Prostate gland (tissue), 2 donors: ENCODE results near the gene GFER. TPM values are rescaled to one million over a fixed set of nuclear protein-coding genes. Genes with fewer than 3 reads are reported as not detected.

Source experiments
- DNase-seq: peaks from one replicate; pipeline ENCODE4 v3.0.0-alpha.2; 2019; ENCODE audit warnings: low spot score
- H3K27ac ChIP-seq, 2 donors: fragments of 200-600 bp; sonication (generic); 2 replicates each; pipeline ENCODE4 v1.5.1; 2017 to 2019
- H3K27me3 ChIP-seq: fragments of 200-600 bp; sonication (generic); replicated peaks from 2 replicates; pipeline ENCODE4 v1.5.1; 2019; ENCODE audit not compliant: insufficient read depth
- H3K36me3 ChIP-seq, 2 donors: fragments of 200-600 bp; sonication (generic); 1 replicate in 1 of 2; 2 replicates in 1 of 2; pipeline versions ENCODE4 v1.5.1 to v1.8.1; 2017 to 2019
- H3K4me1 ChIP-seq: fragments of 200-600 bp; sonication (generic); replicated peaks from 2 replicates; pipeline ENCODE4 v1.5.1; 2019
- H3K4me3 ChIP-seq, 2 donors: fragments of 200-600 bp; sonication (generic); 2 replicates each; pipeline ENCODE4 v1.5.1; 2017 to 2019
- H3K9me3 ChIP-seq: fragments of 200-600 bp; sonication (generic); 2 replicates; pipeline ENCODE4 v1.5.1; 2017
- CTCF ChIP-seq, 4 experiments: fragments of 200-600 bp in 2 of 4; fragments of 450-650 bp in 2 of 4; sonication (generic) in 2 of 4; IDR thresholded peaks; 1 replicate in 3 of 4; 2 replicates in 1 of 4; pipeline ENCODE4 v1.5.1; 2016 to 2019; ENCODE audit warnings: antibody characterized with exemption in 4 of 4, mild to moderate bottlenecking in 2 of 4, moderate library complexity in 2 of 4
- POLR2A ChIP-seq: fragments of 450-650 bp; IDR thresholded peaks from one replicate; pipeline ENCODE4 v1.6.1; 2016; ENCODE audit warnings: antibody characterized with exemption, mild to moderate bottlenecking
- POLR2AphosphoS5 ChIP-seq: sonication (generic); formaldehyde crosslinking; IDR thresholded peaks from one replicate; pipeline ENCODE4 v1.6.1; 2017; ENCODE audit warnings: antibody characterized with exemption
- whole genome bisulfite sequencing: methylation state at CpG from one replicate; pipeline ENCODE4 v1.1.5; 2018; 5-methylcytosine and 5-hydroxymethylcytosine counted together
- intact Hi-C: fragments of 100-400 bp; cut with DNase I; formaldehyde crosslinking; loops from one replicate; pipeline ENCODE4 v1.14.2; 2022
- total RNA-seq, 2 donors: library from RNA; depleted of rRNA; stranded (reverse); fragments of >200 nt; gene quantifications; one replicate each; pipeline ENCODE4 v1.1.0, GENCODE V29; 2016

The GFER gene
- total RNA-seq, 2 donors from 2014 or later, result 21.1 to 26.6 TPM

- no peaks in the 10 kb centered on the region for H3K27me3 ChIP-seq
- H3K4me1 ChIP-seq, result peaks cover 6% of the 10 kb centered on the region
- H3K4me3 ChIP-seq, result no peak overlapping the region
- intact Hi-C loops, result no loop called here
- peaks cover 11 to 13% of the 10 kb centered on the region in 2 donors for H3K36me3 ChIP-seq
- 92% methylated on average over 34 of the region's 42 CpGs for WGBS
- H3K27ac ChIP-seq, result no peak overlapping the region
- DNase-seq, result no peak
- no peaks in the 10 kb centered on the region for H3K9me3 ChIP-seq
- TF ChIP-seq CTCF (IDR thresholded peaks at IDR 0.05) (no peak), POLR2A (no peak), POLR2AphosphoS5 (no peak)
Observed at GRCh38 chr16:1974157-1975070, 9.6 kb upstream of the GFER start.

- 90% methylated on average over 33 of the region's 33 CpGs for WGBS
- H3K27ac ChIP-seq, result no peak overlapping the region
- intact Hi-C loops, result no loop called here
- H3K4me1 ChIP-seq, result peaks cover 6% of the 10 kb centered on the region
- TF ChIP-seq POLR2AphosphoS5, result no peak
- no peak for TF ChIP-seq POLR2A
- no peak for TF ChIP-seq CTCF (IDR thresholded peaks at IDR 0.05)
- H3K9me3 ChIP-seq, result no peaks in the 10 kb centered on the region
- no peak overlapping the region for H3K4me3 ChIP-seq
- DNase-seq, result no peak
- H3K36me3 ChIP-seq, result peaks cover 11 to 13% of the 10 kb centered on the region in 2 donors
- no peaks in the 10 kb centered on the region for H3K27me3 ChIP-seq
Observed at GRCh38 chr16:1975432-1976215, 8.4 kb upstream of the GFER start.

- Histone ChIP-seq H3K4me1 (peaks cover 6% of the 10 kb centered on the region), H3K27me3 (no peaks in the 10 kb centered on the region), H3K27ac (no peak overlapping the region), H3K9me3 (no peaks in the 10 kb centered on the region), H3K36me3 (peaks cover 11 to 13% of the 10 kb centered on the region in 2 donors), H3K4me3 (no peak overlapping the region)
- WGBS, result 96% methylated on average over 4 of the region's 8 CpGs
- intact Hi-C loops, result no loop called here
- no peak for DNase-seq
- TF ChIP-seq POLR2AphosphoS5, result no peak
Observed at GRCh38 chr16:1976216-1976520, 7.8 kb upstream of the GFER start.

- H3K27ac ChIP-seq, result peak overlapping the region in 1 of 2 donors; percentile 77
- 90% methylated on average over 33 of the region's 33 CpGs for whole genome bisulfite sequencing
- peaks cover 6% of the 10 kb centered on the region for H3K4me1 ChIP-seq
- TF ChIP-seq POLR2AphosphoS5, result no peak
- no peak for TF ChIP-seq CTCF (IDR thresholded peaks at IDR 0.05)
- TF ChIP-seq POLR2A, result no peak
- intact Hi-C loops, result no loop called here
- H3K27me3 ChIP-seq, result no peaks in the 10 kb centered on the region
- DNase-seq, result no peak
- H3K36me3 ChIP-seq, result peaks cover 11 to 13% of the 10 kb centered on the region in 2 donors
- no peaks in the 10 kb centered on the region for H3K9me3 ChIP-seq
- H3K4me3 ChIP-seq, result no peak overlapping the region
Observed at GRCh38 chr16:1976951-1977874, 6.8 kb upstream of the GFER start.

GRCh38 chr16:1977875-1978268 is 6.1 kb upstream of the GFER start:
- Histone ChIP-seq H3K4me3 (no peak overlapping the region), H3K27ac (peak overlapping the region in 1 of 2 donors; percentile 77), H3K9me3 (no peaks in the 10 kb centered on the region), H3K27me3 (no peaks in the 10 kb centered on the region), H3K36me3 (peaks cover 11 to 13% of the 10 kb centered on the region in 2 donors), H3K4me1 (peaks cover 2% of the 10 kb centered on the region)
- intact Hi-C loops, result no loop called here
- TF ChIP-seq CTCF (IDR thresholded peaks at IDR 0.05) (no peak), POLR2AphosphoS5 (no peak), POLR2A (no peak)
- WGBS, result 92% methylated on average over 18 of the region's 18 CpGs
- no peak for DNase-seq
